ENCODE data around the gene CRB3.
"Not testable (repeated sequence)": the region's sequence is repeated elsewhere in the genome, so short reads cannot be mapped to it uniquely, and the experiment has no call there.

CRB3 gene

GRCh38 chr19:6498294-6499036 is 34.4 kb downstream of the CRB3 start:
- DNase-seq = no peak

GRCh38 chr19:6499052-6499790 is 35.1 kb downstream of the CRB3 start:
- no peak for DNase-seq

- no peak for DNase-seq
Observed at GRCh38 chr19:6500837-6501739, 37.0 kb downstream of the CRB3 start.

GRCh38 chr19:6501740-6502648 is 37.9 kb downstream of the CRB3 start, which contains the start of gene TUBB4A:
Gene TUBB4A (minus strand): TSS chr19:6502309. CDS start chr19:6502212, 97 bp downstream.
- no peak for DNase-seq

GRCh38 chr19:6503407-6504201 is 39.5 kb downstream of the CRB3 start:
- DNase-seq = no peak

GRCh38 chr19:6508028-6508771 is 44.1 kb downstream of the CRB3 start:
- DNase-seq = not testable (repeated sequence)

- DNase-seq = no peak
Observed at GRCh38 chr19:6509118-6509971, 45.3 kb downstream of the CRB3 start.

- no peak for DNase-seq
Observed at GRCh38 chr19:6510618-6511017, 46.5 kb downstream of the CRB3 start.

- DNase-seq = no peak
Observed at GRCh38 chr19:6514089-6514488, 50.0 kb downstream of the CRB3 start.

GRCh38 chr19:6514926-6515544 is 51.0 kb downstream of the CRB3 start:
- no peak for DNase-seq

- DNase-seq = peak; percentile 95
Observed at GRCh38 chr19:6516018-6516658, 52.1 kb downstream of the CRB3 start.

All from NCI-H226 (cell line).